ENCODE results near the gene RBP4.
"Not testable (repeated sequence)": the region's sequence is repeated elsewhere in the genome, so short reads cannot be mapped to it uniquely, and the experiment has no call there.

RBP4 gene

GRCh38 chr10:93565446-93565845 lies 35.6 kb downstream of the RBP4 start:
- no peak for FAIRE-seq

GRCh38 chr10:93560541-93560940 lies 40.5 kb downstream of the RBP4 start:
- FAIRE-seq = no peak

DNA sequence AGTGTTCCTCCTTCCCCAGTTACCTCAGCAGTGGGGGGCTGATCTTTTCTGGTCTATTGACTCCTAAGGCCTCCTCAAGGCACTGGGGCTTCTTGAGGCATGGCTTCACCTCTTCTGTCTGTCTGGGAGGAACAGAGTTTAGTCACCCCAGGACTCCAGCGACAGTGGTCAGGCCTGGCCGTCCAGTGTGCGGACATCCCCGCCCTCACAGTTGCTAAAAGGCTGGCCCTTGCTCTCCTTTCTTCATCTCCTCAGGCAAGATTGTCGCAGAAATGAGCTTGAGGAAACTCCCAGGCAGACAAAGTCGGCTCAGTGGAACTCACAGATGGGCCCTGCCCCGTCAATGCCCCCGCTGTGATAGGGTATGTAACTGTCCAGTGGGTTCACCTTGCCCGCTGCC lies 41.5 kb downstream of the RBP4 start:
- no peak for FAIRE-seq

- FAIRE-seq = peak; percentile 41
Observed at GRCh38 chr10:93554760-93555432, 46.1 kb downstream of the RBP4 start.

GRCh38 chr10:93554316-93554663 lies 46.7 kb downstream of the RBP4 start:
- no peak for FAIRE-seq

GRCh38 chr10:93553482-93554315 lies 47.3 kb downstream of the RBP4 start:
- no peak for FAIRE-seq

DNA sequence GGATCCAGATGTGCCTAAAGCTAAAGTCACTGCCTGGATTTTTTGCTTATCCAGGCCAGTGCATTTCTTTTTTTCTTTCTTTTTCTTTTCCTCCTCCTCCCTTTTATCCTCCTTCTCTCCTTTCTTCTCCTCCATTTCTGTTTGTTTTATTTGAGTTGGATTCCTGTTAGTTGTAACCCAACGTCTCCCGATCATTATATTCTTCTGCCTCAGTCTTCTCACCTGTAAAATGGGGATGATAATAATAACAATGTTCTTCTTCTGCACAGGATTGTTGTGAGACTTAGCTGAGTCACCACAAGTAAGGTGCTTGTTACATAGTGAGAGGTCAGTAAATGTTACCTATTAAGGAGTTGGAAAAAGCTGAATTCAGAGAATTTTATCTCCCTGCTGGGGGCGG lies 48.3 kb downstream of the RBP4 start:
- FAIRE-seq = no peak

DNA sequence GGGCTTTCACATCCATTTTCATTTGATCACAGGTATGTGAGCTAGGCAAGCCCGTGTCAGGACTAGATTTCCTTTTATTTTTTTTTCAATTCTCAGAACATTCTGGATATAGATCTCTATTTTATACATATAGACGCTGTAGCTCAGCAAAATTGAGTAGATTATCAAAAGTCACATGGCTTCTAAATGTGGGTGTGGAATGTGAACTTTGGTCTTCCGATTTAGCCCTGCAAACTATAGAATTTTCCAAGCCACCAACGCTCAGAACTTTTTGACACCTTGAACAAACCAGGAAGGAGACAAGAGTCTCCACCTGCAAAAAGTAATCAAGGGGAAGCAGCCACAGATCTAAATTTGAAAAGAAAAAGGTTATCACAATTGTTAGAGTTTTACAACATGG lies 50.4 kb downstream of the RBP4 start:
- no peak for FAIRE-seq

- no peak for FAIRE-seq
Observed at GRCh38 chr10:93548376-93549071, 52.5 kb downstream of the RBP4 start.

- FAIRE-seq = no peak
Observed at GRCh38 chr10:93547522-93547921, 53.5 kb downstream of the RBP4 start.

DNA sequence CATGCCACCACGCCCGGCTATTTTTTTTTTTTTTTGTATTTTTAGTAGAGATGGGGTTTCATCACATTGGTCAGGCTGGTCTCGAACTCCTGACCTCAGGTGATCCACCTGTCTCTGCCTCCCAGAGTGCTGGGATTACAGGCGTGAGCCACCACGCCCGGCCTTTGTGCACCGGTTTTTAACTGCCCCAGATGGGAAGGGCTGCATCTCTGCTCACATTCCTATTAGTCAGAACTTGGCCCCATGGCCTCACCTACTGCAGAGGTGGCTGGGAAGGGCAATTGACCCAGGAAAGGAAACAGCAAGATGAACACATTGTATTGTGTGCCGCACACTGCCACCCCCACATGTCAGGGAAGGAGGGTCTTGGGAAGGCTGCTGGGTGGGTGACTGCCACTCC lies 54.0 kb downstream of the RBP4 start:
- FAIRE-seq = not testable (repeated sequence)

- FAIRE-seq = no peak
Observed at GRCh38 chr10:93542358-93542791, 58.7 kb downstream of the RBP4 start.

Data from A204.1 (cell line).